ENCODE results near the gene BIRC7. TPM values are rescaled to one million over a fixed set of nuclear protein-coding genes. Genes with fewer than 3 reads are reported as not detected.

Gene BIRC7
- total RNA-seq, 1 donor from 2014 or later = 10.6 TPM

DNA sequence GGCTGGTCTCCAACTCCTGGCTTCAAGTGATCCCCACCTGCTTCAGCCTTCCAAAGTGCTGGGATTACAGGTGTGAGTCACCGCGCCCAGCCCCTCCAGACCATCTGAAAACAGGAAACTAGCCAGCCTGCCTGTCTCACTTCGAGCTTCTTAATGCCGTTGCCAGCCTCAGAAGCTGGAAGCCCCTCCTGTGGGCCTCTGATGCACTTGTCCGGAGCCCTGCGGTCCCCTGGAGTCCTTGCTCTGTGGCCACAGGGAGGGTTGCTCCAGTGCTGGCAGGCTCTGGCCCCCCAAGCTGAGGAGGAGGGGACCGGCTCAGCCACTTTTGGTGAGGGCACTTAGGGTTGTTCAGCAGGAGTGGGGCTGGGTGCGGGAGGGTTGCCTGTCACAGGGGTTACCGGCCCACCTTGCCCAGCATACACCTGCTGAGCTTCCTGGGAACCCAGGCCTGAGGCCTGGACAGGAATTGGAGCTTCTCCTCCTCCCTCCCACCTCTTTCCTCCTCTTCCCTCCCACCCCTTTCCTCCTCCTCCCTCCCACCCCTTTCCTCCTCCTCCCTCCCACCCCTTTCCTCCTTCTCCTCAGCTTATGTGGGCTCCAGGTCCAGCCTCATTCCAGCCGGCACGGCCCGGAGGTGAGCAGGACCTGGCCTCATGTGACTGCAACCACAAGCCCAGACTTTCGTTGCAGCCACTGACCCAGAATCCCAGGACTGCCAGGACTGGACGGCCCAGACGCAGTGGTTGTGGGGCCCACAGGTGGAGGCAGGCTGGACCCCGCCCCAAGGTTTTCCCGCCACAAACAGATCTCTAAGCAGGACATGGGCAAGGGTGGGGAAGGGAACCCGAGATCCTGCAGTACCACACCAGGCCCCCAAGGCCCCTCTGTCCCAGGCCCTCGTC is 9.4 kb upstream of the BIRC7 start:
- DNase-seq (ENCODE audit: low read depth) = no peak
- TF ChIP-seq, protein P1, sequence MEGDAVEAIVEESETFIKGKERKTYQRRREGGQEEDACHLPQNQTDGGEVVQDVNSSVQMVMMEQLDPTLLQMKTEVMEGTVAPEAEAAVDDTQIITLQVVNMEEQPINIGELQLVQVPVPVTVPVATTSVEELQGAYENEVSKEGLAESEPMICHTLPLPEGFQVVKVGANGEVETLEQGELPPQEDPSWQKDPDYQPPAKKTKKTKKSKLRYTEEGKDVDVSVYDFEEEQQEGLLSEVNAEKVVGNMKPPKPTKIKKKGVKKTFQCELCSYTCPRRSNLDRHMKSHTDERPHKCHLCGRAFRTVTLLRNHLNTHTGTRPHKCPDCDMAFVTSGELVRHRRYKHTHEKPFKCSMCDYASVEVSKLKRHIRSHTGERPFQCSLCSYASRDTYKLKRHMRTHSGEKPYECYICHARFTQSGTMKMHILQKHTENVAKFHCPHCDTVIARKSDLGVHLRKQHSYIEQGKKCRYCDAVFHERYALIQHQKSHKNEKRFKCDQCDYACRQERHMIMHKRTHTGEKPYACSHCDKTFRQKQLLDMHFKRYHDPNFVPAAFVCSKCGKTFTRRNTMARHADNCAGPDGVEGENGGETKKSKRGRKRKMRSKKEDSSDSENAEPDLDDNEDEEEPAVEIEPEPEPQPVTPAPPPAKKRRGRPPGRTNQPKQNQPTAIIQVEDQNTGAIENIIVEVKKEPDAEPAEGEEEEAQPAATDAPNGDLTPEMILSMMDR (conservative IDR thresholded peaks at IDR 0.05; ENCODE audit: low read depth, low read length) = no peak
- H3K4me3 ChIP-seq (ENCODE audit: low read depth, low read length) = no peak overlapping the region

DNA sequence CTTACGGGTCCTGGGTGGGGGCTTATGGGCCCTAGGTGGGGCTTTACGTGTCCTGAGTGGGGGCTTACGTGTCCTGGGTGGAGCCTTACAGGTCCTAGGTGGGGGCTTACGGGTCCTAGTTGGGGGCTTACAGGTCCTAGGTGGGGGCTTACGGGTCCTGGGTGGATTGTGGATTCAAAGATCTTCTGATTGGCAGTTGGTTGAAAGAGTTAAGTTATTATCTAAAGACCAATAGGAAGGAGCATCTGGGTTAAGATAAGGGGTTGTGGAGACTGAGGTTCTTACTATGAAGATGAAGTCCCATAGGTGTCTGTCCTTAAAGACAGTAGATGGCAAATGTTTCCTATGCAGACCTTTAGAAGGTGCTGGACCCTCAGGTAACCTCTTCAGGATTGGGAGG is 8.4 kb upstream of the BIRC7 start:
- DNase-seq (ENCODE audit: low read depth) = no peak
- H3K4me3 ChIP-seq (ENCODE audit: low read depth, low read length) = no peak overlapping the region
- TF ChIP-seq, protein P1 (conservative IDR thresholded peaks at IDR 0.05; ENCODE audit: low read depth, low read length) = no peak

DNA sequence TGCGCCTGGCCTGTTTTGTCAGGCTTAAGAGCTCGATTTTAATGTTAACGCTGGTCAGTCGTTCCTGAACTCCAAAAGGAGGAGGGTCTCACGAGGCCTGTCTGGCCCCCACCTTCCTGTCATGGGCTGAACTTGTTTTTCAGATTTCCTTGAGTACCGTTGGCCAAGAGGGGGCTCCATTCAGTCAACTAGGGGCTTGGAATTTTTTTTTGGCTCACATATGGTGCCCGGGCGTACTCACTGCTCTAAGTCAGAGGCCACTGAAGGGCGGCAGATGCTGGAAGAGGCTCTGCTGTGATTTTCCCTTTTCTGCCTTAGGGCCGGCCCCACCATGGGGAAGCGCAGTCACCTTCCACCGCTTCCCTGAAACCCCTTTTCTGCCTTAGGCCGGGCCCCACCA is 6.9 kb upstream of the BIRC7 start:
- no peak for DNase-seq (ENCODE audit: low read depth)
- H3K4me3 ChIP-seq (ENCODE audit: low read depth, low read length) = no peak overlapping the region
- TF ChIP-seq, protein P1 (conservative IDR thresholded peaks at IDR 0.05; ENCODE audit: low read depth, low read length) = no peak

GRCh38 chr20:63230800-63231268 is 4.9 kb upstream of the BIRC7 start:
- TF ChIP-seq, protein P1 (conservative IDR thresholded peaks at IDR 0.05; ENCODE audit: low read depth, low read length) = peak; percentile 66
- DNase-seq (ENCODE audit: low read depth) = no peak

DNA sequence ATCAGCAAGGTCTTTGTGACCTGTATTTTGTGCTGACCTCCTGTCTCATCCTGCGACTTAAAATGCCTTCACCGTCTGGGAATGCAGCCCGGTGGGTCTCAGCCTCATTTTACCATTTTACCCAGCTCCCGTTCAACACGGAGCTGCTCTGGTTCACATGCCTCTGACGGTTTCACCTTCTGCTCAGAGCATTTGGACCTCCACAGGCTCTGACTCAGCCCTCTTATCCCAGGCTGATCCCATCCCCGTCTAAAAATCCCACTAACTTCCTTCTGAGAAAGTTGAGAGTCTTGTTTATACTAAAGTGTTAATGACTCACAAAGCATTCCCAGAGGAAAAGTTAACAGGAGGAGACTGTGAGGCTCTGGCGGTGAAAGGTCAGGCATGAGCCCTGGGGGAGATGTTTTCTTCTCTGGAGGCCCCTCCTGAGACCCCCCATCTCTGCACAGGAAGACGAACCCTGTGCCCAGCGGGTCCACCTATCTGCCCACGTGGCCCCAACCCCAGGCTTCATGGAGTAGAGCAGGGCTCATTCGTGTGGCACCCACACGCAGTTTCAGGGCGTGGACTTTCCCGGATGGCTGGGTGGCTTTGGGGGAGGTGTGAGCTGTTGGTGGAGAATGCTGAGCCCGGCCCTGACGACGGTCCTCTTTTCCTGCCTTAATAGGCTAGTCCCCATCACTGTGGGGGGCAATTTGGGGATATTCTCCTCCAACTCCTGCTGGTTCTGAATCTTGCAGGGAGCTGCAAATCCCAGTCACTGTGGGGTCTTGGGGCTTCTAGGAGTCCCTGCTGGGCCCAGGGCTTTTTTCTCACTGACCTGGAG is 3.3 kb upstream of the BIRC7 start:
- peak; percentile 91 for DNase-seq (ENCODE audit: low read depth)
- no peak overlapping the region for H3K4me3 ChIP-seq (ENCODE audit: low read depth, low read length)
- TF ChIP-seq, protein P1 (conservative IDR thresholded peaks at IDR 0.05; ENCODE audit: low read depth, low read length) = no peak

More at GRCh38 chr20:63230800-63231268, 4.9 kb upstream of the BIRC7 start:
- H3K4me3 ChIP-seq (ENCODE audit: low read depth, low read length) = no peak overlapping the region

GRCh38 chr20:63233061-63233344 is 2.7 kb upstream of the BIRC7 start:
- no peak for DNase-seq (ENCODE audit: low read depth)
- H3K4me3 ChIP-seq (ENCODE audit: low read depth, low read length) = no peak overlapping the region
- TF ChIP-seq, protein P1 (conservative IDR thresholded peaks at IDR 0.05; ENCODE audit: low read depth, low read length) = no peak
